NCI-H146 (cell line): ENCODE results near the gene CD81.
"Not testable (repeated sequence)": the region's sequence is repeated elsewhere in the genome, so short reads cannot be mapped to it uniquely, and the experiment has no call there.

ENCODE experiments used
- DNase-seq: peaks from one replicate; lab custom pipeline; 2025; lab: John Stamatoyannopoulos, UW

Gene CD81

DNA sequence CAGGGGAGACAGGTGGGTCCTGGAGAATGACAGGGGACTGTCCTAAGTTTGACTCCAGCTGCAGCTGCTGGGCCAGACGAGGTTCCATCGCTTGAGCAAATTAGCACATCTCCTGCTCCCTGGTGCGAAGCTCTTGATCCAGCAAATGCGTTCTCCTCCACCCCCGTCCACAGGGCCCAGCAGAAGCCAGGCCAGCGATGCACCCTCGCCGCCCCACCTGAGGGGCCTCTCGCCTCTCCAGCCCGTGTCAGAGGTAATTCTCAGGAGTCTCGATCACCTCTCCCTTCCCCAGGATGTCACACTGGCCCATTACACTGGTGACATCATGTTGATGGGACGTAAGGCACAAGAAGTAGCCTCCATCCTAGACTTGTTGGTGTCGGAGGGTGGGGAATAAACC, 19.5 kb upstream of the CD81 start:
- DNase-seq = not testable (repeated sequence)

GRCh38 chr11:2358754-2359442, 18.2 kb upstream of the CD81 start:
- no peak for DNase-seq

DNA sequence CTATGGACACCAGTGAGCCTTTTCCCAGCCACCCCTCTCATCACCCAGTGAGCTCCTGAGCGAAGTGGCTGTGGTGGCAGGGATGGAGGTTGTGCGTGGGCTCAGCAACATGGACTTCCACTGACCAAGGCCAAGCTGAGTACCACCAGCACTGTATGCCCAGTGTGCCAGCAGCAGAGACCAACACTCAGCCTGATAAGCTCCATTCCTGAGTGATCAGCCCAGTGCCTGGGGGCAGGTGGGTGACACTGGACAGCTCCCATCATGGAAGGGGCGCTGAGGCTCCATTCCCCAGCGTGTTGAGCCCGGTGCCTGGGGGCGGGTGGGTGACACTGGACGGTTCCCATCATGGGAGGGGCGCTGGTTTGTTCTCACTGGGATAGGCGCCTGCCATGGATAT, 17.6 kb upstream of the CD81 start:
- DNase-seq = no peak

DNA sequence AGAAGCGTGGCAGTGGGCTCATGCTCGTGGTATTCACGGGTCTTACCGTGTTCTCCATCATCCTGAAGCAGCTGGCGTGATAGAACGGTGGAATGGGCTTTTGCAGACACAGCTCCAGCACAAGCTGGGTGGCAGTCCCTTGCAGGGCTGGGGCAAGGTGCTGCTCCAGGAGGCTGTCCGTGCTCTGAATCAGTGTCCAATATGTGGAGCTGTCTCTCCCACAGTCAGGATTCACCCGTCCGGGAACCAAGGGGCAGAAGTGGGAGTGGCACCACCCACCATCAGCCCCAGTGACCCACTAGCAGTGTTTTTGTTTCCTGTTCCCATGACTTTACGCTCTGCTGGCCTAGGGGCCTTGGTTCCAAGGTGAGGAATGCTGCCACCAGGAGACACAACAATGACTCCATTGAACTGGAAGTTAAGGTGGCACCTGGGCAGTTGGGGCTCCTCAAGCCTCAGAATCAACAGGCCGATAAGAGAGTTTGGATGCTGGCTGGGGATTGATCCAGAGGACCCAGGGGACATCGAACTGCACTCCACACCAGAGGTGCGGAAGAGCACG, 16.9 kb upstream of the CD81 start:
- DNase-seq = no peak

- no peak for DNase-seq
Measured at GRCh38 chr11:2361565-2361964, 15.5 kb upstream of the CD81 start.

DNA sequence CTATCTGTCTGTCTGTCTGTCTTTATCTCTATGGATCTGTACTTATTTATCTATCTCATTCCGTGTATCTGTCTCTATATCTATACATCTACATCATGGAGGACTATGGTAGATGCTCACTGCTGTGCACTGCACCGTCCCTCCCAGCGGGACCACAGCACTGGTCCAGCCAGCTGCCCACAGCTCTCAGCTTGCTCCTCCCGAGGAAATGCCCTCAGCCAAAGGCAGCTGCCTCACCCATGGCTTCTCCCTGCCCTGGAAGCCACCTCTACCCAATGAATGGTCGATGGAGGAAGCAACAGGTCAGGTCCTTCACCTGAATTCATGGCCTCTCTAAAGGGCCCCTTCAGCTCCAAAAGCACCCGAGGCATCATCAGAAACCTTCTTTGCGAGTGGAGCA, 14.7 kb upstream of the CD81 start:
- DNase-seq = no peak

DNA sequence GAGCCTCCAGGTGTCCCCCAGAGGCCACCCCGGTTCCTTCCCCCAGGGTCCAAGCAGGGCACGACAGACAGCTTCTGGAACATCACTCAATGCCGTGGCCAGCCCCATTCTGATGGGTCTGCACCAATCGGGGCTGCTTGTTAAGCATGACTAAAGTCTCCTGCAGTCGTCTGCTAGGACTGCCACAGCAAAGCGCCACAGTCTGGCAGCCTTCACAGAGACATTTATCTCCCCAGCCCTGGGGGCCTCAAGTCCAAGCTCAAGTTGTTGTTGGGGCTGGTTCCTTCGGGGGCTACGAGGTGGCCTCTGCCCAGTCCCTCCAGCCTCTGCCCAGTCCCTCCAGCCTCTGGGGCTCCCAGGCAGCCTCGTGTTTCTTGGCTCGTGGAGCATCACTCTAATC, 14.0 kb upstream of the CD81 start:
- DNase-seq = no peak

- no peak for DNase-seq
Measured at GRCh38 chr11:2363577-2364370, 13.3 kb upstream of the CD81 start.

GRCh38 chr11:2364386-2364785, 12.7 kb upstream of the CD81 start:
- DNase-seq = not testable (repeated sequence)

DNA sequence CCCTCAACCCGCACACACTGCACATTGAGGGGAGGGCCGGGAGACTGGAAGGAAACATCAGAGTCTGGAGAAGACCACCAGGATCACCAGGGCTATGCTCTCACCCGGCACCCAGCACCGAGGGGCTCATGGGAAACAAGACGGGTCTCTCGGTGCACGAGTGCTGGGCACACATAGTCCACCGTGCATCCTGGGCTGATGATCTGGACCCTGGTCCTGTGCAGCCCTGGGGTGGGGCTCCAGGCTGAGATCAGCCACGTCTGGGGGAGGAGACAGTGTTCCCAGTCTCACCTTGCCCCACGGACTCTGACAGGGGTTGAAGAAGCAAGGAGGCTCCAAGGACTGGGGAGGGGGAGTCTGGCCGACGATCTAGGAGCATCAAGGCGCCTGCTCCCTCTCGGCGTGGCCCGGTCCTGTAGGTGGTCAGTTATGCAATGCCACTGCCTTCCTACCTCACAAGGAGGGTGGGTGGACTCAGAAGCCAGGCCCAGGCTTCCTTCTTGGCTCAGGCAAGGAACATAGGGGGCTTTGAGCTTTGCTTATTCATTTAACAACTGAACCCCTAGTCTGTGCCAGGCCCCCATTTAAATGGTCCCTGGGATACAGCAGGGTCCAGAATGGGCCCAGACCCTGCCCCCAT, 11.4 kb upstream of the CD81 start:
- DNase-seq = no peak

- no peak for DNase-seq
Measured at GRCh38 chr11:2366276-2366675, 10.8 kb upstream of the CD81 start.

DNA sequence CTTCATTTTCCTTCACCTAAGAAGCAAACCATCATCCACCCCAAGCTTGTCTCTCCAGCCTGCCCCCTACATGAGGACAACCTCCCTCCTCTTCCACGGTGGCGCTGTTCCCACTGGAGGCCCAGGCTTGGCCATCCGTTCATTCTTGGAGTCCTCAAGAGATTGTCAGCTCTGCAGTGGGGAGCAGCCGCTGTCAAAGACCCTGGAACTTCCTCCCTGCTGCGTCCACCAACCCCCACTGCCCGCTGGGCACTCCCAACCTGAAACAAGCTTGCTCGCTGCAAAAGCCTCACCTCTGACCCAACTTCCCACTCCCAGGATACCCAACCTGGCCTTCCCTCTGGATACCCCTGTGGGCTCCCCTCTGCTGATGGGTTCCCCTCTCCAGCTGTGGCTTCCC, 10.4 kb upstream of the CD81 start:
- no peak for DNase-seq

DNA sequence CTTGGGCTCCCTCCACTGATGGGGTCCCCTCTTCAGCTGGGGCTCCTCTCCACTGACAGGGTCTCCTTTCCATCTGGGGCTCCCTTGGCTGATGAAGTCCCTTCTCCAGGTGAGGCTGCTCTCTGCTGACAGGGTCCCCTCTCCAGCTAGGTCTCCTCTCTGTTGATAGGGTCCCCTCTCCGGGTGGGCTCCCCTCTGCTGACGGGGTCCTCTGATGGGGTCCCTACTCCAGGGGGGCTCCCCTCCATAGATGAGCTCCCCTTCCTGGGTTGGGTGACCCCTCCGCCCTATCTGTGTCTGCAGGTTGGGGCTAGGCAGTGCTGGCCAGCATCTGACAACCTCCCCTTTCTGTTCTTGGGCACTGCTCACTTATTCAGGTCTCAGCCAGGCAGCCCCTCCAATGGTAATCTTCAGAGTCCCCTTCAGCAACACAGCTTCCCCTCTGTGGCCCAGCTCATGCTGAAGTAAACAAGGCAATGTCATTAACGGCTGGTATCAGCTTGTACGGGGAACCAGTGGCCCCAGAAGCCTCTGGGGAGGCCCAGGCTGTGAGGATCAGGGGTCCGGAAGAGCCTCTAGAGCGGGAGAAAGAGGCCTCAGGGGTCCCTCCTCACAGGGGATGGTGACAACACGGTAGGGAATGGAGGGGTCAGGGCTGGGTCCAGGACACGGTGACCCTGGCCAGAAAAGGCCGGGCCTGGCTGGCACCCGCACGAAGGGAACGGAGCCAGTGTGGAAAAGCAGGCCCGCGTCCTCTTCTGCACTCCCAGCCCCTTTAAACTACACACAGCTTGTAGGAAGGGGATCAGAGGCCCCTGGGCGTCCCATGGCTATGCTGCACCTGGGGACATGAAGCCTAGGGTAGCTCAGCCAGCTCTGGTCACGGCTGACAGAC, 9.6 kb upstream of the CD81 start:
- no peak for DNase-seq

- no peak for DNase-seq
Measured at GRCh38 chr11:2368178-2368850, 8.8 kb upstream of the CD81 start.

GRCh38 chr11:2368851-2369180, 8.3 kb upstream of the CD81 start:
- DNase-seq = no peak

DNA sequence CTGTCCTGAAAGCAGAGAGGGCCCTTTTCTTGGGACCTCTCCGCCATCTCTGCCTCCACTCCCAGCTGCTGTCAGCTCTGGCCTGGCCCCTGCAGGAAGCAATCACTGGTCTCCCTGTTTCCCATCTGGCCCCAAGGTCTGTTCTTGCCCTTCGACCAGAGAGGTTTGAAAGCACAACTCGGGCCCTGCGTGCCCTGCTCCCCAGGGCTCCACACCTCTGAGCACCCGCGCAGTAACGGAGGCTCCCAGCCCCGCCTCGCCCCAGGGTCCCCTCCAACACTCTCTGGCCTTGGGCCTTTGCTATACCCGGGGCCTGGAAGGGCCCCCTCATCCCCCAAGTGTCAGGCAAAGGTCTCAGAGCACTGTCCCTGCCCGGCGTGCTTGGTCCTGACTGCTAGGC, 7.8 kb upstream of the CD81 start:
- no peak for DNase-seq

- no peak for DNase-seq
Measured at GRCh38 chr11:2369896-2370295, 7.2 kb upstream of the CD81 start.

- DNase-seq = no peak
Measured at GRCh38 chr11:2374456-2375201, 2.5 kb upstream of the CD81 start.

- DNase-seq = no peak
Measured at GRCh38 chr11:2375341-2375853, 1.7 kb upstream of the CD81 start.

GRCh38 chr11:2375964-2376551, 1.1 kb upstream of the CD81 start:
- DNase-seq = no peak
